Activated naive CD8-positive, alpha-beta T cell treated with anti-CD3 and anti-CD28 coated beads, Interleukin-2, amount 50 U/mL, for 16 hours (primary cell): ENCODE results near the gene CXCL17.

ENCODE experiments used
- DNase-seq: peaks from one replicate; pipeline ENCODE4 v3.0.0-alpha.2; 2020; ENCODE audit warnings: low read depth, low spot score

The CXCL17 gene

GRCh38 chr19:42401365-42402303 is 41.1 kb downstream of the CXCL17 start:
- peak; percentile 57 for DNase-seq

DNA sequence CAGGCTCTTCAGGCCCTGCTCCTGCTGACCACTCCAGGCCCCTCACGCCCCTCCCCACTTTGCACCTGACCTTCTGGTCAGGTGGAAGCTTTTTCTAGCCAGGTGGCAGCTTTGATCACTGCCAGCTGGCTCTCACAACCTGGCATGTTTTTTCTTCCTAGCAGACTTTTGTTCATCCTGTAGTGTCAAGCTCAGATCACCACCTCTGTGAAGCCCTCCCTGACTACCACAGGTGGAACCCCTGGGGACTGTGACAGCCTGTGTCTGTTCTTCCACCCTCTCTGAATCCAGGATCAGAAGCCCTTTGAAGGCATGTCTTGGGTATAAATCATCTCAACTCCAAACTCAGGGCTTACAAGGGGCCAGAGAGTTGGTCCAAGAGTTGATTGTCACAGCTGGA is 42.3 kb downstream of the CXCL17 start:
- no peak for DNase-seq

DNA sequence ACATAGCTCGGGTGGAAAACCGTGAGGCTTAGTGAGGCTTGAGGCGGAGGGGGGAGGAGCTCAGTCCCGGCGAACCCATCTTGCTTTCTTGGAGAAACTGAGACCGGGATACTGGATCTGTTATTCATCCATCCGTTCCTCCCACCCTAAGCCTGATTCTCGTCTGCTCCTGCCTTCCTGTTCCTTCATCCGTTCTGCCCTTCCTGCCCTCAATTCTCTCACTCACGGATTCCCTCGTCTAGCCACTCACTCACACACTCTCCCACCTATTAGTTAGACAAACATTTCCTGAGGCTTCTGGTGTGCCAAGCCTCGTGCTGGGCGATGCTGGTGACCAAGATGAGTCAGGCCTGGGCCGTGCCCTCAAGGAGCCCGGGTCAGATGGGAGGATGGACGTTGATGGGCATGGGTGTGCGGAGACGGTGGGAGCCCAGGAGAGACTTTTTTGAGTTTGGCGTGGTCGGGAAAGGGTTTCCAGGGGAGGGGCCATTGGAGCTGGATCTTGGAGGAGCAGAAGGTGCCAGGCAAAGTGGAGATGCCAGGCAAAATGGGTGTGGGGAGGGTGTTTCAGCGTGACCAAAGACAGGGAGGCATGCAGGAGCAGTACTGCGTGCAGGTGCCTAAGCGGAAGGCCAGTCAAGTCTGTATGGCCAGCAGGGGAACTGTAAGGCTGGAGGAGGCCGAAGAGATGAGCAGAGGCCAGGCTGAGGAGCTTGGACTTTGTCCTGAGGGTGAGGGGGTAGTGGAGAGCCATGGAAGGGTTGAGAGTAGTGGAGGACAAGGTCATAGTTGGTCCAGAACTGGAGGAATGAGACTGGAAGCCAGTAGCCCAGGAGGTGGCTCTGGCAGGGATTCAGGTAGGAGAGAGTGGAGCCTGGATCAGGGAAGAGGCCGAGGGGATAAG is 45.2 kb downstream of the CXCL17 start:
- no peak for DNase-seq

- DNase-seq, result peak; percentile 86
Observed at GRCh38 chr19:42396381-42397262, 46.1 kb downstream of the CXCL17 start.

- DNase-seq, result no peak
Observed at GRCh38 chr19:42394751-42395150, 48.0 kb downstream of the CXCL17 start.

DNA sequence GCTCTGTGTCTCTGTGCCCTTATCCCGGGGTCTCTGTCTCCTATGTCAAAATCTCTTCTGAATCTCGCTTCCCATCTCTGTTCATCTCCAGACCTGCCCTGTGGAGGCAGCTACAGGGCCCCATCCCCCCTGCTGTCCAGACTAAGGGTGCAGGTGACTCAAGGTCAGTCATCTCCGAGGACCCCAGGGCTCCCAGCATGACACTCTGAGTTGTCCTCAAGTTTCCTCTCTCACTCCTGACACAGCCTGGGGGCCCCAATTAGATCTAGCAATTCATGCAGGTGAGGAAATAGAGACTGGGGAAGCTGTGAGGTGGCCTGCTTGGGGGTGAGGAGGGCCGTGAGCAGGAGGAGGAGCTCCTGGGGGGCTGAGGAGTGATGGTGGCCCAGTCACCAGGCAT is 50.6 kb downstream of the CXCL17 start:
- no peak for DNase-seq

GRCh38 chr19:42389899-42390298 is 52.8 kb downstream of the CXCL17 start, which contains the start of gene CNFN:
TSS of gene CNFN (minus strand) at chr19:42390297. CDS start at chr19:42389037, 1,260 bp downstream.
- no peak for DNase-seq

- DNase-seq, result no peak
Observed at GRCh38 chr19:42388851-42389489, 53.8 kb downstream of the CXCL17 start.

GRCh38 chr19:42386974-42387707 is 55.6 kb downstream of the CXCL17 start:
- peak; percentile 28 for DNase-seq

DNA sequence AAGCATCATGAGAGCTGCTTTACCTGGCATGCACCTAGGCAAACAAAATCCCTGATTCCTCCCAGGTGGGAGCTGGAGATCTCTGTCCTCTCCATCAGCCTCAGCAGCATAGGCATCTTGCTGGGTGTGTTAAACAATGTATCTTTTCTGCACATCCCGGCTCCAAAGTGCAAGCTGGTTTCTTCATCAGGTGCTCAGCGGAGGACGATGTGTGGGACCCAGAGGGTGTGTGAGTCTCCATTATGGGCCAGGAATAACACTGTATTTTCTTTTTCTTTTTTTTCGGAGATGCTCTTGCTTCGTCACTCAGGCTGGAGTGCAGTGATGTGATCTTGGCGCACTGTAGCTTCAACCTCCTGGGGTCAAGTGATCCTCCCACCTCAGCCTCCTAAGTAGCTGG is 62.6 kb downstream of the CXCL17 start:
- no peak for DNase-seq
